ENCODE results near the gene EFCAB10.

Gene EFCAB10

GRCh38 chr7:105577251-105577650 lies 4.0 kb downstream of the EFCAB10 start:
- H3K36me3 ChIP-seq: no peaks in the 10 kb centered on the region
- H3K9me3 ChIP-seq: no peaks in the 10 kb centered on the region
- no peak overlapping the region for H3K4me3 ChIP-seq (ENCODE audit: low read depth in 1 of 2, low read length in 1 of 2)

GRCh38 chr7:105571891-105572290 lies 9.4 kb downstream of the EFCAB10 start:
- Histone ChIP-seq H3K27me3 (no peaks in the 10 kb centered on the region), H3K27ac (no peak overlapping the region), H3K9me3 (no peaks in the 10 kb centered on the region), H3K36me3 (peaks cover 28% of the 10 kb centered on the region), H3K4me1 (ENCODE audit: control insufficient read depth in 1 of 2, insufficient read depth in 1 of 2, low read depth in 1 of 2, low read length in 1 of 2) (no peaks in the 10 kb centered on the region), H3K4me3 (ENCODE audit: low read depth in 1 of 2, low read length in 1 of 2) (no peak overlapping the region)
- TF ChIP-seq CTCF (IDR thresholded peaks at IDR 0.05): no peak

More at GRCh38 chr7:105577251-105577650, 4.0 kb downstream of the EFCAB10 start:
- TF ChIP-seq CTCF (IDR thresholded peaks at IDR 0.05): no peak
- Histone ChIP-seq H3K27ac (no peak overlapping the region), H3K27me3 (no peaks in the 10 kb centered on the region), H3K4me1 (ENCODE audit: control insufficient read depth in 1 of 2, insufficient read depth in 1 of 2, low read depth in 1 of 2, low read length in 1 of 2) (peaks cover 7 to 8% of the 10 kb centered on the region in 2 experiments)

GRCh38 chr7:105567821-105568220 lies 13.5 kb downstream of the EFCAB10 start:
- no peak overlapping the region for H3K4me3 ChIP-seq (ENCODE audit: low read depth in 1 of 2, low read length in 1 of 2)
- no peaks in the 10 kb centered on the region for H3K27me3 ChIP-seq
- no peak overlapping the region for H3K27ac ChIP-seq
- peaks cover 62% of the 10 kb centered on the region for H3K36me3 ChIP-seq
- H3K4me1 ChIP-seq (ENCODE audit: control insufficient read depth in 1 of 2, insufficient read depth in 1 of 2, low read depth in 1 of 2, low read length in 1 of 2): no peaks in the 10 kb centered on the region
- TF ChIP-seq CTCF (IDR thresholded peaks at IDR 0.05): no peak
- H3K9me3 ChIP-seq: no peaks in the 10 kb centered on the region

GRCh38 chr7:105567024-105567423 lies 14.3 kb downstream of the EFCAB10 start:
- peaks cover 66% of the 10 kb centered on the region for H3K36me3 ChIP-seq
- H3K27ac ChIP-seq: no peak overlapping the region
- TF ChIP-seq CTCF (IDR thresholded peaks at IDR 0.05): no peak
- H3K4me1 ChIP-seq (ENCODE audit: control insufficient read depth in 1 of 2, insufficient read depth in 1 of 2, low read depth in 1 of 2, low read length in 1 of 2): no peaks in the 10 kb centered on the region
- no peaks in the 10 kb centered on the region for H3K9me3 ChIP-seq
- no peak overlapping the region for H3K4me3 ChIP-seq (ENCODE audit: low read depth in 1 of 2, low read length in 1 of 2)
- H3K27me3 ChIP-seq: no peaks in the 10 kb centered on the region

GRCh38 chr7:105565190-105565589 lies 16.1 kb downstream of the EFCAB10 start:
- Histone ChIP-seq H3K4me1 (ENCODE audit: control insufficient read depth in 1 of 2, insufficient read depth in 1 of 2, low read depth in 1 of 2, low read length in 1 of 2) (no peaks in the 10 kb centered on the region), H3K4me3 (ENCODE audit: low read depth in 1 of 2, low read length in 1 of 2) (no peak overlapping the region), H3K27ac (no peak overlapping the region), H3K9me3 (no peaks in the 10 kb centered on the region), H3K27me3 (no peaks in the 10 kb centered on the region), H3K36me3 (peaks cover 77% of the 10 kb centered on the region)
- no peak for TF ChIP-seq CTCF (IDR thresholded peaks at IDR 0.05)

- H3K36me3 ChIP-seq: peaks cover 68% of the 10 kb centered on the region
- TF ChIP-seq CTCF (IDR thresholded peaks at IDR 0.05): no peak
- no peaks in the 10 kb centered on the region for H3K27me3 ChIP-seq
These were observed 21.4 kb downstream of the EFCAB10 start for GRCh38 chr7:105559926-105560325.

More at GRCh38 chr7:105559926-105560325, 21.4 kb downstream of the EFCAB10 start:
- Histone ChIP-seq H3K4me1 (ENCODE audit: control insufficient read depth in 1 of 2, insufficient read depth in 1 of 2, low read depth in 1 of 2, low read length in 1 of 2) (no peaks in the 10 kb centered on the region), H3K9me3 (no peaks in the 10 kb centered on the region), H3K4me3 (ENCODE audit: low read depth in 1 of 2, low read length in 1 of 2) (no peak overlapping the region), H3K27ac (no peak overlapping the region)

Data from neutrophil (primary cell).